Gastrocnemius medialis (tissue), 4 donors: ENCODE measurements around the gene SULT6B1.

Experiments used
- CTCF ChIP-seq, 5 experiments: fragments of 450-650 bp in 3 of 5; fragments of 200-600 bp in 2 of 5; sonication (generic) in 2 of 5; IDR thresholded peaks in 4 of 5; conservative IDR thresholded peaks in 1 of 5; 1 replicate in 4 of 5; 2 replicates in 1 of 5; pipeline ENCODE4 v1.5.1; 2016 to 2019; ENCODE audit warnings: antibody characterized with exemption in 5 of 5, mild to moderate bottlenecking in 3 of 5, moderate library complexity in 3 of 5
- POLR2A ChIP-seq, 2 donors: fragments of 450-650 bp; IDR thresholded peaks; one replicate each; pipeline ENCODE4 v1.6.1; 2017; ENCODE audit warnings: antibody characterized with exemption in 2 of 2, mild to moderate bottlenecking in 2 of 2, moderate library complexity in 2 of 2

- TF ChIP-seq CTCF (IDR thresholded peaks at IDR 0.05 in 4 of 5, conservative IDR thresholded peaks at IDR 0.05 in 1 of 5), result no peak
- no peak for TF ChIP-seq POLR2A (IDR thresholded peaks at IDR 0.05)
Observed at GRCh38 chr2:37132914-37133313, 55.6 kb downstream of the SULT6B1 start.
